CD14-positive monocyte (primary cell): ENCODE data around the gene ACACB. TPM values are rescaled to one million over a fixed set of nuclear protein-coding genes. Genes with fewer than 3 reads are reported as not detected.

Experiments used
- DNase-seq, 3 donors: peaks; one replicate each; pipeline ENCODE4 v3.0.0-alpha.2; 2011 to 2022
- H2AFZ ChIP-seq: 2 replicates; pipeline ENCODE4 v1.6.0; 2012; ENCODE audit warnings: mild to moderate bottlenecking, low read depth, low read length, inconsistent platforms; ENCODE audit not compliant: insufficient read depth, poor library complexity, severe bottlenecking
- H3K27ac ChIP-seq, 2 donors: 1 replicate in 1 of 2; 2 replicates in 1 of 2; pipeline ENCODE4 v1.5.1; 2012 to 2013; ENCODE audit warnings: low read length in 2 of 2, control low read depth in 1 of 2, inconsistent platforms in 1 of 2, low read depth in 1 of 2, mild to moderate bottlenecking in 1 of 2
- H3K27me3 ChIP-seq, 2 donors: one replicate each; pipeline versions ENCODE4 v1.6.0 to v1.6.1; 2011 to 2013; ENCODE audit warnings: low read length in 2 of 2; ENCODE audit not compliant: control insufficient read depth in 2 of 2, insufficient read depth in 2 of 2
- H3K36me3 ChIP-seq, 2 donors: replicated peaks in 1 of 2; 1 replicate in 1 of 2; 2 replicates in 1 of 2; pipeline versions ENCODE4 v1.5.1 to v1.6.1; 2012 to 2013; ENCODE audit warnings: low read length in 2 of 2, control low read depth in 1 of 2, inconsistent platforms in 1 of 2, mild to moderate bottlenecking in 1 of 2; ENCODE audit not compliant: insufficient read depth in 2 of 2, control insufficient read depth in 1 of 2
- H3K4me1 ChIP-seq, 2 donors: 1 replicate in 1 of 2; 2 replicates in 1 of 2; pipeline versions ENCODE4 v1.5.1 to v1.6.1; 2012 to 2013; ENCODE audit warnings: low read length in 2 of 2, control low read depth in 1 of 2, inconsistent platforms in 1 of 2, mild to moderate bottlenecking in 1 of 2, moderate library complexity in 1 of 2; ENCODE audit not compliant: insufficient read depth in 2 of 2, control insufficient read depth in 1 of 2
- H3K4me2 ChIP-seq: replicated peaks from 2 replicates; pipeline ENCODE3; 2012; ENCODE audit warnings: low read length, moderate library complexity, mild to moderate bottlenecking; ENCODE audit not compliant: poor library complexity, severe bottlenecking; ENCODE audit errors: extremely low read depth
- H3K4me3 ChIP-seq, 3 experiments: fragments of 200-600 bp in 1 of 3; sonication (generic) in 1 of 3; replicated peaks in 1 of 3; 1 replicate in 2 of 3; 2 replicates in 1 of 3; pipeline ENCODE4 v1.5.1; 2011 to 2013; ENCODE audit warnings: low read length in 3 of 3, mild to moderate bottlenecking in 3 of 3, control low read depth in 2 of 3, low read depth in 2 of 3, inconsistent platforms in 1 of 3, moderate library complexity in 1 of 3
- H3K79me2 ChIP-seq: 2 replicates; pipeline ENCODE4 v1.6.0; 2012; ENCODE audit warnings: mild to moderate bottlenecking, control low read depth, inconsistent platforms, low read length, moderate library complexity; ENCODE audit not compliant: insufficient read depth
- H3K9ac ChIP-seq: 2 replicates; pipeline ENCODE4 v1.6.0; 2017; ENCODE audit warnings: low read length, mild to moderate bottlenecking; ENCODE audit not compliant: insufficient read depth, poor library complexity, severe bottlenecking
- H3K9me3 ChIP-seq, 2 donors: replicated peaks in 1 of 2; 1 replicate in 1 of 2; 2 replicates in 1 of 2; pipeline versions ENCODE4 v1.5.1 to v1.6.1; 2012 to 2013; ENCODE audit warnings: low read length in 2 of 2, control low read depth in 1 of 2; ENCODE audit not compliant: control insufficient read depth in 1 of 2, insufficient read depth in 1 of 2
- H4K20me1 ChIP-seq: 2 replicates; pipeline ENCODE4 v1.6.0; 2012; ENCODE audit warnings: mild to moderate bottlenecking, low read length, control low read depth, moderate library complexity; ENCODE audit not compliant: insufficient read depth
- H3K27ac Mint-ChIP-seq, 7 donors: one replicate each; pipeline ENCODE4 v1.8.0; 2020; ENCODE audit warnings: mild to moderate bottlenecking in 7 of 7, mixed read lengths in 7 of 7, moderate library complexity in 6 of 7, inconsistent platforms in 2 of 7
- H3K27me3 Mint-ChIP-seq, 3 donors: one replicate each; pipeline ENCODE4 v1.8.0; 2021 to 2022; ENCODE audit warnings: low read depth in 3 of 3, mild to moderate bottlenecking in 3 of 3, mixed read lengths in 3 of 3, moderate library complexity in 3 of 3, inconsistent platforms in 1 of 3
- H3K36me3 Mint-ChIP-seq, 2 donors: one replicate each; pipeline ENCODE4 v1.8.0; 2020; ENCODE audit warnings: mixed read lengths in 2 of 2, inconsistent platforms in 1 of 2, mild to moderate bottlenecking in 1 of 2
- H3K4me1 Mint-ChIP-seq: one replicate; pipeline ENCODE4 v1.8.0; 2020; ENCODE audit warnings: mild to moderate bottlenecking, mixed read lengths
- H3K4me3 Mint-ChIP-seq, 2 donors: one replicate each; pipeline ENCODE4 v1.8.0; 2020; ENCODE audit warnings: mild to moderate bottlenecking in 2 of 2, mixed read lengths in 2 of 2, moderate library complexity in 1 of 2
- H3K9me3 Mint-ChIP-seq, 7 donors: one replicate each; pipeline ENCODE4 v1.8.0; 2020 to 2022; ENCODE audit warnings: mixed read lengths in 7 of 7, mild to moderate bottlenecking in 6 of 7, moderate library complexity in 6 of 7, inconsistent platforms in 2 of 7
- WGBS: methylation state at CpG from one replicate; pipeline ENCODE4 v1.1.5; 2013; ENCODE audit warnings: missing lambda C conversion rate; ENCODE audit not compliant: insufficient coverage; 5-methylcytosine and 5-hydroxymethylcytosine counted together
- intact Hi-C, 2 donors: fragments of 100-400 bp; cut with micrococcal nuclease; formaldehyde crosslinking; loops; one replicate each; pipeline versions ENCODE4 v1.15.0 to v1.15.1; 2023
- polyA plus RNA-seq, 3 donors: library from polyadenylated mRNA; depleted of rRNA in 1 of 3; unstranded in 2 of 3; stranded (reverse) in 1 of 3; fragments of 300-500 nt in 2 of 3; fragments of >200 nt in 1 of 3; fragmentation: Illumina TruSeq in 2 of 3; gene quantifications; 1 replicate in 2 of 3; 2 replicates in 1 of 3; pipeline ENCODE4 v1.2.3, GENCODE V29; 2012 to 2021
- TF ChIP-seq, protein P1 (sequence below): fragments of 200-600 bp; IDR thresholded peaks from one replicate; pipeline ENCODE4 v1.8.0; 2022; ENCODE audit warnings: antibody characterized with exemption, mild to moderate bottlenecking

Gene ACACB
- polyA plus RNA-seq, 3 donors: 0.14 to 5.0 (median 1.9) TPM

DNA sequence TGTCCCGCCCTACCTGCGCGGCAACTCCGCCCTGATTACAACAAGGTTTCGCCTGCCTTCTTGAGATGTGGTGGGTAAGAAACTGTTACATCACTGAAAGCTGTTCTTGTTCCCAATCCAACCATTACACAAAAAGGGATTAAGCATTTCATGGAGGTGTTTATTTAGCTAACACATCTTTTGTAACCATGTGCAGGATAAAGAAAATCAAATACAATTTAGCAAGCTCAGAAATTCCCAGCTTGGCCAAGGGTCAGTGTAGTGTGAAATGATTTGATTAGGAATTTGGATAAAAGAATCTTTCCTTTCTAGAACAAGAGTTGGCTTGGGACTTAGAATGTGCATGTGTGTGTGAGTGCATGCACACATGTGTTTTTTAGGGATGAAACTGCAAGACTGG is 186.4 kb downstream of the ACACB start:
- H3K27me3 Mint-ChIP-seq: peaks cover 31 to 33% (median 32%) of the 10 kb centered on the region in 3 donors
- H3K27ac Mint-ChIP-seq: no peak overlapping the region
- Histone ChIP-seq H3K27me3 (peaks cover 10 to 22% of the 10 kb centered on the region in 2 donors), H3K27ac (no peak overlapping the region), H4K20me1 (no peaks in the 10 kb centered on the region), H3K79me2 (no peaks in the 10 kb centered on the region), H3K9ac (no peak overlapping the region), H2AFZ (no peak overlapping the region), H3K4me1 (no peaks in the 10 kb centered on the region), H3K9me3 (peaks cover 0 to 4% of the 10 kb centered on the region in 2 donors), H3K4me3 (no peak overlapping the region), H3K36me3 (no peaks in the 10 kb centered on the region), H3K4me2 (no peak overlapping the region)
- H3K4me1 Mint-ChIP-seq: no peaks in the 10 kb centered on the region
- intact Hi-C loops: no loop called here
- no peak for DNase-seq
- no peaks in the 10 kb centered on the region for H3K9me3 Mint-ChIP-seq
- no CpG with 5 or more reads among the region's 5 CpGs for WGBS
- no peaks in the 10 kb centered on the region for H3K36me3 Mint-ChIP-seq
- H3K4me3 Mint-ChIP-seq: no peak overlapping the region
- TF ChIP-seq, protein P1, sequence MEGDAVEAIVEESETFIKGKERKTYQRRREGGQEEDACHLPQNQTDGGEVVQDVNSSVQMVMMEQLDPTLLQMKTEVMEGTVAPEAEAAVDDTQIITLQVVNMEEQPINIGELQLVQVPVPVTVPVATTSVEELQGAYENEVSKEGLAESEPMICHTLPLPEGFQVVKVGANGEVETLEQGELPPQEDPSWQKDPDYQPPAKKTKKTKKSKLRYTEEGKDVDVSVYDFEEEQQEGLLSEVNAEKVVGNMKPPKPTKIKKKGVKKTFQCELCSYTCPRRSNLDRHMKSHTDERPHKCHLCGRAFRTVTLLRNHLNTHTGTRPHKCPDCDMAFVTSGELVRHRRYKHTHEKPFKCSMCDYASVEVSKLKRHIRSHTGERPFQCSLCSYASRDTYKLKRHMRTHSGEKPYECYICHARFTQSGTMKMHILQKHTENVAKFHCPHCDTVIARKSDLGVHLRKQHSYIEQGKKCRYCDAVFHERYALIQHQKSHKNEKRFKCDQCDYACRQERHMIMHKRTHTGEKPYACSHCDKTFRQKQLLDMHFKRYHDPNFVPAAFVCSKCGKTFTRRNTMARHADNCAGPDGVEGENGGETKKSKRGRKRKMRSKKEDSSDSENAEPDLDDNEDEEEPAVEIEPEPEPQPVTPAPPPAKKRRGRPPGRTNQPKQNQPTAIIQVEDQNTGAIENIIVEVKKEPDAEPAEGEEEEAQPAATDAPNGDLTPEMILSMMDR: no peak

DNA sequence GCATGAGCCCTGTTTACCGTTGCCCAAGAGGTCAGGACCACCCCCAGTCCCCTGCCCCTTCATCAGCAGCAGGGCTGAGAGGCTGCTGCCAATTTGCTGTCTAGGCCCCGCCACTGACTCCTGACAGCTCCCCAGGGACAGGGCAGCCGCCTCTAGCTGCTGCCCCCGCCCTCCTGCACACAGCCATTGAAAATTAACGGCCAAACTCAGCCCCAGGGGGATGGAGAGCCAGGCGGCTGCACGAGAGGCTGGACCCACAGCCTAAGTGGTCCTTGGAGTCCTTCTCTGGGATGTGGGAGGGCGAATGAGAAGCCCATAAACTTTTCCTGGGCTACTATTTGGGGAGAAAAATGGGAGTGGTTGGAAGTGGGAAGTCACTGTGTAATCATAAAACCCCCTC is 188.1 kb downstream of the ACACB start:
- intact Hi-C loops: no loop called here
- no peak overlapping the region for H3K4me3 Mint-ChIP-seq
- Histone ChIP-seq H3K9ac (no peak overlapping the region), H2AFZ (no peak overlapping the region), H3K9me3 (peaks cover 0 to 8% of the 10 kb centered on the region in 2 donors), H4K20me1 (no peaks in the 10 kb centered on the region), H3K4me1 (no peaks in the 10 kb centered on the region), H3K27me3 (peaks cover 24 to 39% of the 10 kb centered on the region in 2 donors), H3K4me3 (no peak overlapping the region), H3K36me3 (no peaks in the 10 kb centered on the region), H3K79me2 (no peaks in the 10 kb centered on the region), H3K4me2 (no peak overlapping the region), H3K27ac (no peak overlapping the region)
- H3K4me1 Mint-ChIP-seq: peaks cover 8% of the 10 kb centered on the region
- H3K27ac Mint-ChIP-seq: no peak overlapping the region
- peaks cover 48 to 50% (median 49%) of the 10 kb centered on the region in 3 donors for H3K27me3 Mint-ChIP-seq
- H3K36me3 Mint-ChIP-seq: no peaks in the 10 kb centered on the region
- peaks cover 0 to 3% (median 2%) of the 10 kb centered on the region in 7 donors for H3K9me3 Mint-ChIP-seq
- WGBS: 66% methylated on average over 7 of the region's 8 CpGs
- TF ChIP-seq, protein P1: no peak
- no peak for DNase-seq
